GM12892 (cell line): ENCODE measurements around the gene SDK2.

Source experiments
- POLR2A ChIP-seq: IDR thresholded peaks from 2 replicates; pipeline ENCODE4 v1.6.1; 2011; ENCODE audit warnings: low read depth, low read length, control low read depth
- POLR2AphosphoS5 ChIP-seq: IDR thresholded peaks from 2 replicates; pipeline ENCODE4 v1.6.1; 2011; ENCODE audit warnings: low read depth, low read length, control low read depth

- TF ChIP-seq POLR2AphosphoS5 = no peak
- TF ChIP-seq POLR2A = no peak
These were observed 243.2 kb downstream of the SDK2 start for GRCh38 chr17:73400915-73401545.
